Smooth muscle cell (in vitro differentiated cells): ENCODE results near the gene PTPN2. TPM values are rescaled to one million over a fixed set of nuclear protein-coding genes. Genes with fewer than 3 reads are reported as not detected.

Source experiments
- DNase-seq: peaks from one replicate; lab custom pipeline; 2025; ENCODE audit not compliant: unreplicated experiment; lab: John Stamatoyannopoulos, UW
- H2AFZ ChIP-seq: fragments of 200-600 bp; sonication (generic); 2 replicates; pipeline ENCODE4 v1.6.0; 2016; ENCODE audit warnings: antibody characterized with exemption, low read depth, mild to moderate bottlenecking
- H3F3A ChIP-seq: fragments of 200-600 bp; sonication (generic); 2 replicates; pipeline ENCODE4 v1.6.0; 2017; ENCODE audit warnings: antibody characterized with exemption, low read depth
- H3K27ac ChIP-seq: fragments of 200-600 bp; sonication (generic); 2 replicates; pipeline ENCODE4 v1.5.1; 2016; ENCODE audit warnings: low read depth, mild to moderate bottlenecking
- H3K27me3 ChIP-seq: fragments of 200-600 bp; sonication (generic); 2 replicates; pipeline ENCODE4 v1.6.1; 2016; ENCODE audit warnings: low read depth, mild to moderate bottlenecking
- H3K36me3 ChIP-seq: fragments of 200-600 bp; sonication (generic); 2 replicates; pipeline ENCODE4 v1.5.1; 2016; ENCODE audit warnings: low read depth
- H3K4me1 ChIP-seq: fragments of 200-600 bp; sonication (generic); 2 replicates; pipeline ENCODE4 v1.5.1; 2016; ENCODE audit warnings: low read depth
- H3K4me2 ChIP-seq: fragments of 200-600 bp; sonication (generic); 2 replicates; pipeline ENCODE4 v1.6.0; 2016; ENCODE audit warnings: mild to moderate bottlenecking
- H3K4me3 ChIP-seq: fragments of 200-600 bp; sonication (generic); 2 replicates; pipeline ENCODE4 v1.5.1; 2016; ENCODE audit warnings: mild to moderate bottlenecking
- H3K79me2 ChIP-seq: fragments of 200-600 bp; sonication (generic); 2 replicates; pipeline ENCODE4 v1.6.0; 2016; ENCODE audit warnings: low read depth, mild to moderate bottlenecking
- H3K9ac ChIP-seq: fragments of 200-600 bp; sonication (generic); 2 replicates; pipeline ENCODE4 v1.6.0; 2016; ENCODE audit warnings: low read depth
- H3K9me3 ChIP-seq: fragments of 200-600 bp; sonication (generic); replicated peaks from 2 replicates; pipeline ENCODE4 v1.5.1; 2016; ENCODE audit warnings: low read depth
- H4K20me1 ChIP-seq: fragments of 200-600 bp; sonication (generic); 2 replicates; pipeline ENCODE4 v1.6.0; 2016; ENCODE audit warnings: low read depth
- CTCF ChIP-seq: fragments of 200-600 bp; sonication (generic); IDR thresholded peaks from 2 replicates; pipeline ENCODE4 v1.5.1; 2017; ENCODE audit warnings: borderline replicate concordance, mild to moderate bottlenecking, antibody characterized with exemption; ENCODE audit not compliant: insufficient read depth, poor library complexity, severe bottlenecking
- WGBS: methylation state at CpG from one replicate; pipeline ENCODE4 v1.1.7; 2016; ENCODE audit warnings: low lambda C conversion rate; 5-methylcytosine and 5-hydroxymethylcytosine counted together
- polyA plus RNA-seq: library from polyadenylated mRNA; unstranded; fragments of >200 nt; fragmentation: Nextera tagmentation; extraction: Ambion mirVana; gene quantifications from 2 replicates; pipeline ENCODE4 v1.2.1, GENCODE V29; 2016
- total RNA-seq: library from RNA; depleted of rRNA; stranded (reverse); fragments of >200 nt; gene quantifications from 2 replicates; pipeline ENCODE4 v1.2.3, GENCODE V29; 2014

The PTPN2 gene
- total and polyA plus RNA-seq, 2 experiments from 2014 or later = 17.1 to 48.7 TPM

DNA sequence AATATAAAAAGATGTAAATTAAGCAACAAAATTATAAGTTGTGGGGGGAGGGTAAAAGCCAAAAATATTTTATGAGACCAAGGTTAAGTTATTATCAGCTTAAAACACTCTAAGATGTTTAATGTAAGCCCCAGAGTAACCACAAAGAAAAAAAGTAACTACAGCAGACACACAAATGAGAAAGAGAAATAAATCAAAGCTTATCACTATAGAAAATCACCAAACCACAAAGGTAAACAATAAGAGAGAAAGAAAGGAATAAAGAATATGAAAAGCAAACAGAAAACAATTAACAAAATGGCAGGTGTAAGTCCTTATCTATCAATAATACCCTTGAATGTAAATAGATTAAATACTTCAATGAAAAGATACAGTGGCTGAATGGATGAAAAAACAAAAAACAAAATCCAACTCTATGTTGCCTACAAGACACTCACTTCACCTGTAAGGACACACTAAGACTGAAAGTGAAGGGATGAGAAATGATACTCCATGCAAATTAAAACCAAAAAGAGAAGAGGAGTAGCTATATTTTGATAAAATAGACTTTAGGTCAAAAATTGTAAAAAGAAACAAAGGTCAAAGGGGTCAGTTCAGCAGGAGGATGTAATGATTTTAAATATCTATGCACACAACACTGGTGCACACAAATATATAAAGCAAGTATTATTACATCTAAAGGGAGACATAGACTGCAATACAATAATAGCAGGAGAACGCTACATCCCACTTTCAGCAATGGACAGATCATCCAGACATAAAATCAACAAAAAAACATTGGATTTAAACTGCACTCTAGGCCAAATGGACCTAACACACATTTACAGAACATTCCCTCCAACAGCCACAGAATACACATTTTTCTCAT lies 80.7 kb downstream of the PTPN2 start:
- Histone ChIP-seq H3K9me3 (no peaks in the 10 kb centered on the region), H3K36me3 (peaks cover 8% of the 10 kb centered on the region), H3K4me1 (no peaks in the 10 kb centered on the region), H3K27ac (no peak overlapping the region), H3K79me2 (no peaks in the 10 kb centered on the region), H3F3A (no peaks in the 10 kb centered on the region), H3K4me3 (no peak overlapping the region), H4K20me1 (no peaks in the 10 kb centered on the region), H3K27me3 (no peaks in the 10 kb centered on the region), H3K4me2 (no peak overlapping the region), H2AFZ (no peak overlapping the region), H3K9ac (no peak overlapping the region)
- TF ChIP-seq CTCF = no peak
- WGBS = 100% methylated on average over 1 of the region's 1 CpG
- no peak for DNase-seq

- Histone ChIP-seq H3K4me1 (no peaks in the 10 kb centered on the region), H3K27me3 (no peaks in the 10 kb centered on the region), H3K9ac (no peak overlapping the region), H3K9me3 (no peaks in the 10 kb centered on the region), H3F3A (no peaks in the 10 kb centered on the region), H3K36me3 (peaks cover 8% of the 10 kb centered on the region), H3K27ac (no peak overlapping the region), H4K20me1 (no peaks in the 10 kb centered on the region), H2AFZ (no peak overlapping the region), H3K79me2 (no peaks in the 10 kb centered on the region), H3K4me3 (no peak overlapping the region), H3K4me2 (no peak overlapping the region)
- DNase-seq = no peak
- no peak for TF ChIP-seq CTCF
- WGBS = 97% methylated on average over 1 of the region's 1 CpG
These were observed 81.5 kb downstream of the PTPN2 start for GRCh38 chr18:12802538-12802937.

DNA sequence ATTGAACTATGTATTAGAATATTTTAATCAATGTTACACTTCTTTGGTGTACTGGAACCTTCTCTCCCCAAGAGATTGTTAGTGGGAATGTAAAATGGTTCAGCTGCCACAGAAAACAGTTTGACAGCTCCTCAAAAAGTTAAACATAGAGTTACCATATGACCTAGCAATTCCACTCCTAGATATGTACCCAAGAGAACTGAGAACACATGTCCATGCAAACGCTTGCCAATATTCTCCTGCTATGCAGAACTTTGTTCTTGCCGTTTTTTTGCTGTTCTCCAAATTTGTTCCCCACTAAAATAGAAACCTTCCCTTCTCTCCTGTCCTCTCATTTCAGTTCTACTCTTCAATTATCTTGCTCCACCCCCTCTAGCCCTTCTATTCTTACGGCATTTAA lies 87.6 kb downstream of the PTPN2 start:
- WGBS = 97% methylated on average over 3 of the region's 3 CpGs
- H3K9ac ChIP-seq = no peak overlapping the region
- H3K27me3 ChIP-seq = no peaks in the 10 kb centered on the region
- no peaks in the 10 kb centered on the region for H3K4me1 ChIP-seq
- peaks cover 22% of the 10 kb centered on the region for H3K36me3 ChIP-seq
- TF ChIP-seq CTCF = no peak
- no peak overlapping the region for H2AFZ ChIP-seq
- no peak overlapping the region for H3K4me3 ChIP-seq
- H4K20me1 ChIP-seq = no peaks in the 10 kb centered on the region
- DNase-seq = no peak
- H3K27ac ChIP-seq = no peak overlapping the region
- H3K9me3 ChIP-seq = no peaks in the 10 kb centered on the region
- H3K79me2 ChIP-seq = no peaks in the 10 kb centered on the region
- no peaks in the 10 kb centered on the region for H3F3A ChIP-seq
- no peak overlapping the region for H3K4me2 ChIP-seq

DNA sequence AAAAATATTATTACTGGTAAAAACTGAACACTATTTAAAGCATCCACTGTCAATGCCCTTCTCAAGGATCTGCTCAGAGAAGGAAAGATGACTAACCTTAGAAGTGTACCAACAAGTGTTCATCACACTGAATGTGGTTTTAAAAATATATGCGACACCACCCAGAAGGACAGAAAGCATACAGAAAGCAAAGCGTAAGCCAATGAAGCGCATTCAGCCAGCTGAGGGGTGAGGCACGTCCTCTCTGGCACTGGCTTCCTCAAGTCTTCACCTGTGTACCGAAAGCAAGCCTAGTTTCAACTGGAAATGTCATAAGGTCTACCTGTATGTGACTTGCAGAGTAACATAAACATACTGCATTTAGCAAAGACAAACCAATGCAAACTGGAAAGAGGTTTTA lies 92.4 kb downstream of the PTPN2 start:
- WGBS = 96% methylated on average over 5 of the region's 5 CpGs
- Histone ChIP-seq H3K27me3 (no peaks in the 10 kb centered on the region), H3K9me3 (no peaks in the 10 kb centered on the region), H3K9ac (no peak overlapping the region), H3K27ac (no peak overlapping the region), H3F3A (no peaks in the 10 kb centered on the region), H3K79me2 (no peaks in the 10 kb centered on the region), H3K4me2 (no peak overlapping the region), H3K36me3 (peaks cover 13% of the 10 kb centered on the region), H4K20me1 (no peaks in the 10 kb centered on the region), H3K4me3 (no peak overlapping the region), H3K4me1 (no peaks in the 10 kb centered on the region), H2AFZ (no peak overlapping the region)
- TF ChIP-seq CTCF = no peak
- DNase-seq = no peak
